Fibroblast of skin of left biceps (primary cell): ENCODE results near the gene OR2M4.
"Not testable (repeated sequence)": the region's sequence is repeated elsewhere in the genome, so short reads cannot be mapped to it uniquely, and the experiment has no call there.

ENCODE experiments used
- DNase-seq, 2 experiments: peaks; one replicate each; pipeline ENCODE4 v3.0.0-alpha.2; 2013; ENCODE audit warnings: low read depth in 2 of 2

OR2M4 gene, protein sequence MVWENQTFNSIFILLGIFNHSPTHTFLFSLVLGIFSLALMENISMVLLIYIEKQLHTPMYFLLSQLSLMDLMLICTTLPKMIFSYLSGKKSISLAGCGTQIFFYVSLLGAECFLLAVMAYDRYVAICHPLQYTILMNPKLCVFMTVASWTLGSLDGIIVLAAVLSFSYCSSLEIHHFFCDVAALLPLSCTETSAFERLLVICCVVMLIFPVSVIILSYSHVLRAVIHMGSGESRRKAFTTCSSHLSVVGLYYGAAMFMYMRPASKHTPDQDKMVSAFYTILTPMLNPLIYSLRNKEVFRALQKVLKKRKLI

DNA sequence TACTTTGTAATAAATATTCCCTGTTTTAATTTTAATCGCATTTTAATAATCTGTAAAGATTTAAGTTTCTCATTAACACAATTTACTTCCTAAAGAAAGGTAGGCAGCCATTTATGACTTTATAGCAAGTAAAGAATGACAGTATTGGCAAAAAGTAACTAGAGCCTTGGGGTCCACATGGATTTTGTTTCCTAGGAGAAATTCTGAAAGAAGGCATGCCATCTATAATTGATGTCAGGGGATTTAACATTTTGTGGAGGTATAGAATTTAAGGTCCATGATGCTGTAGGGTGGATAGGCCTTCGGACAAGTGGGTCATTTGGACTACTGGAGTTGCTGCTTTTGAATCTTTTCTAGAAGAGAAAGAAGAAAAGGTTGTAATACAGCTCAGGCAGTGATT is at the start of gene OR2M4:
Gene OR2M4, plus strand, starts transcription at position 301 of the 400 bp plus-strand sequence. CDS start 7,512 bp downstream, outside the sequence.
- no peak for DNase-seq

DNA sequence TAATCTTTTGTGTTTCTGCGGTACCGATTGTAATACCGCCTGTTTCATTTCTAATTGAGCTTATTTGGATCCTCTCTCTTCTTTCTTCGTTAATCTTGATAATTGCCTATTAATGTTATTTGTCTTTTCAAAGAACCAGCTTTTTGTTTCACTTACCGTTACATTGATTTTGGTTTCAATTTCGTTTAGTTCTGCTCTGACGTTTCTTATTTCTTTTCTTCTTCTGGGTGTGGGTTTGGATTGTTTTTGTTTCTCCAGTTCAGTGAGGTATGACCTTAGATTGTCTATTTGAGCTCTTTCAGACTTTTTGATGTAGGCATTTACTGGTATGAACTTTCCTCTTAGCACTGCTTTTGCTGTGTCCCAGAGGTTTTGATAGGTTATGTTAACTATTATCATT is 47.2 kb upstream of the OR2M4 start:
- no peak for DNase-seq

DNA sequence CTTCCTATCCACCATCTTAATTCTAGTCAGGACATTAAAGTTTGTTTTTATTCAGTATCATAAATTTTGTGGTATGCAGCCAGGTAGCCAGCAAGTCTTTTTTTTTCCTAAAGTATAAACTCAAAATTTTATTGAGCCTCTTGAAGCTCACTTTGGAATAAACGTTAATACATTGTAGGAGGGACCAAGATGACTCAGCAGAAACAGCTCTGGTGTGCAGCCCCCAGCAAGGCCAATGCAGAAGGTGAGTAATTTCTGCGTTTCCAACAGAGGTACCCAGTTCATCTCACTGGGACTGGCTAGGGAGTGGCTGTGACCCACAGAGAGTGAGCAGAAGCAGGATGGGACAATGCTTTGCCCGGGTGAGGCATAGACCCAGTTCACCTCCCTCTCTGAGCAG is 43.9 kb upstream of the OR2M4 start:
- DNase-seq, result no peak

DNA sequence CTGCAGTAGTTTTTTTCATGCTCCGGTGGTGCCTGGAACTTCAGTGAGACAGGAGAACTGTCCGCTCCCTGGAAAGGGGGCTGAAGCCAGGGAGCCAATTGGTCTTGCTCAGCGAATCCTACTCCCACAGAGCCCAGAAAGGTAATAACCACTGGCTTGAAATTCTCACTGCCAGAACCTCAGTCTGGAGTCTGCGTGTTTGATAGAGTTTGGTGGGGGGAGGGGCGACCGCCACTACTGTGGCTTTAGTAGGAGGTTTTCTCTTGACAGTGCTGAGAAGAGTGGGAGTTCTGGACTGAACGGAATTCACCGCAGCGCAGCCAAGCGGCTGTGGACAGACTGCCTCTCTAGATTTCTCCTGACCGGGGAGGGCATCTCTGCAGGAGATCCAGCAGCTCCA is 42.2 kb upstream of the OR2M4 start:
- no peak for DNase-seq

DNA sequence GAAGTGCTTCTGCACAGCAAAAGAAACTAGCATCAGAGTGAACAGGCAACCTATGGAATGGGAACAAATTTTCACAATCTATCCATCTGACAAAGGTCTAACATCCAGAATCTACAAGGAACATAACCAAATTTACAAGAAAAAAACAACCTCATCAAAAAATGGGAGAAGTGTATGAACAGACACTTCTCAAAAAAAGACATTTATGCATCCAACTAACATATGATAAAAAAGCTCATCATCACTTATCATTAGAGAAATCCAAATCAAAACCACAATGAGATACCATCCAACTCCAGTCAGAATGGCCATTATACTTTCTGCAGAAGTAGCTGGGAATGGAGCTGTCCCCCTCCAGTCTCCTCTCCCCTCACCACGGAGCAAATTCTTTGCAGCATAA is 37.1 kb upstream of the OR2M4 start:
- DNase-seq, result no peak

DNA sequence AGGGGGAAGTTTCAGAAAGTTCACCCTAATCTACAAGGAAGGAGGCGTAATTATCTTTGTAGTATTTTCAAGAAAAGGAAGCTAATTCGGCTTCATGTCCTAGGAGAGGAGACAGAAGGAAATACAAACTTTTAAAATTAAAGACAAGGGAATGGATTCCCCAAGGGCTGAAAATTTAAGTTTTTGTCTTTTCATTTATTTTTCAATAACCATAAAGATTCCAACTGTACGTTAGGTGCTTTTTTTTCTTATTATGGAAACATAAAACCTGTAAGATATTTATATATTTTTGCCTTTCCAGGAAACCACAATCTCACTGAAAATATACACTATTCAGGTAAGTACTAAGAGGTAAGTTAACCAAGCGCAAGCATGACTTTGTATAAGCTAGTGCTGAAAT is 34.3 kb upstream of the OR2M4 start, which contains the start of gene OR2M3:
Gene OR2M3, plus strand, starts transcription at position 301 of the 400 bp plus-strand sequence. CDS start 5,803 bp downstream, outside the sequence.
- DNase-seq, result no peak

DNA sequence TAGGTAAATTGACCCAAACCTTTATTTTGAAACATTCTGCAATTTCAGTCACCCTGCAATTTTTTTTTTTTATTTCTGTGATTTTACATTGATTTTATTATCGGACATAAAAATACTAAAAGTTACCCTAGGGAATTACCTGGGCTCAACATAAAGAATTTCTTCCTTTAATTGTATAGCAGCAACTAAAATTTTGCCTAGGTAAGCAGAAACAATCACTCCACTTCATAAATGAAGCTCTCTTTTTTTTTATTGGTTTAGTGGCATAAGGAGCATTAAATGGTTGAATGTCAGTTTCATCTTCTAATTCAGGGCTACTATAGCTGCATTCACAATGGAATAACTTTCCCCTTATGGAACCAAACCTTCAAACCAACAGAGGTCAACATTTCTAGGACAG is 15.3 kb upstream of the OR2M4 start:
- DNase-seq, result no peak

DNA sequence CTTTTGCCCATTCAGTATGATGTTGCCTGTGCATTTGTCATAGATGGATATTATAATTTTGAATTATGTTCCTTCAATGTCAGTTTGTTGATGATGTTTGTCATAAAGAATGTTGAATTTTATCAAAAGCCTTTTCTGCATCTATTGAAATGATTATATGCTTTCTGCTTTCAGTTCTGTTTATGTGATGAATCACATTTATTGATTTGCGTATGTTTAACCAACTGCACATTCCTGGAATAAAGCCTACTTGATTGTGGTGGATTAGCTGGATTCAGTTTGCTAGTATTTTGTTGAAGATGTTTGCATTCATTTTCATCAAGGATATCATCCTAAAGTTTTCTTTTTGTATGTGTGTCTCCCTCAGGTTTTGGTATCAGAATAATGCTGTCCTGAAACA is 5.7 kb upstream of the OR2M4 start:
- DNase-seq, result no peak

DNA sequence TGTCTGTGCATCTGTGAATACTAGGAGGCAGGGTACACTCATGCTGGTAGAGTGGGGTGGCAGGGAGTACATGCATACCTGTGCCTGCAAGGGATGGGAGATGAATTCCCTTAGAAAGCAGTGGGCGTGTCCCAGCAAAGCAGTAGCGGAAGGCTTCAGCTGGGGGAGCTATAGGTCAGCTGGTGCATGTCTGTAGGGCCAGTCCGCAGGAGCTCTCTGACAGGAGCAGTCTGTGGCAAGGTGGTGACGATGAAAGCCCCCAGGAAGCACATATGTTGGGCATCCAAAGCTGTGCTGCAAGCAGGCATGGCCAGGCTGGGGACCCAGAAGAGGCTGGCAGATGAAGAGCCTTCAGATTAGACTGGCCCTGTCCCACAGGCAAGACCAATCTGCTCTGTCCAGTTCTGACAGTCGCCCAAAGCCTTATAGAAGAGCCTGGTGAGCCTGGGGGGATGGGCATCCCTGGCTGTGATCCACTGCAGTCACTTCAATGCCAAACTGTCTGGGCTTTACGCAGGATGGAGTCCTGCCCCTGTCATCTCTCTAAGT is 1.8 kb upstream of the OR2M4 start:
- DNase-seq, result no peak

DNA sequence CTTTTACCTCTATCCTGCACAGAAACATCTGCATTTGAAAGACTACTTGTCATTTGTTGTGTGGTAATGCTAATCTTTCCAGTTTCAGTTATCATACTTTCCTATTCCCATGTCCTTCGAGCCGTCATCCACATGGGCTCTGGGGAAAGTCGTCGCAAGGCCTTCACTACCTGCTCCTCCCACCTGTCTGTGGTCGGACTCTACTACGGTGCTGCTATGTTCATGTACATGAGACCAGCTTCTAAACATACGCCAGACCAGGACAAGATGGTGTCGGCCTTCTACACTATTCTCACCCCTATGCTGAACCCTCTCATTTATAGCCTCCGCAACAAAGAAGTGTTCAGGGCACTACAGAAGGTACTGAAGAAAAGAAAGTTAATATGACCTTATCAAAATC is 8.3 kb downstream of the OR2M4 start:
- DNase-seq, result no peak

DNA sequence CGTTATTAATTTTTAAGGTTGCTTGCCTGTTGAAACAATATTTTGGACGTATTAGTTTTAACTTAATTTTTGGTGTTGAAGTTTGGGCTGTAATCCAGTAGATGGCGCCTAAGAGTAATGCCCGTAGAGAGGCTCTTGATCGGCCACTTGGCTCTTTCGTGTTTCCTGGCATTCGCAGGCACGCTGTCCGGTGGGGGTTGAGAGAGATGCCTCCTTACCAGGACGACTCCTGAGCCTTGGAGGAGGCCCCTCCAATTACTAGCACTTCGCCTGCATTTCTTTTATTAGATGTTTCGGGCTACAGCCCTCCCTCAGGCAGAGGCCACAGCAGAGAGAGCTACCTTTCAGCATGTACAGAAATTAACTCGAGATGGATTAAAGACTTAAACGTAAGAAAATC is 12.0 kb downstream of the OR2M4 start:
- DNase-seq, result no peak

DNA sequence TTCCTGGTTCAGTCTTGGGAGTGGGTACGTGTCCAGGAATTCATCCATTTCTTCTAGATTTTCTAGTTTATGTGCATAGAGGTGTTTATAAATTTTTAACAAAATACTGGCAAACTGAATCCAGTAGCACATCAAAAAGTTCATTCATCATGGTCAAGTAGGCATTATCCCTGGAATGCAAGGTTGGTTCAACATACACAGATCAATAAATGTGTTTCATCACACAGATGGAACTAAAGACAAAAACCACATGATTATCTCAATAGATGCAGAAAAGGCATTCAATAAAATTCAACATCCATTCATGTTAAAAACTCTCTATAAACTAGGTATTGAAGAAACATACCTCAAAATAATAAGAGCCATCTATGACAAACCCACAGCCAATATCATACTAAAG is 28.1 kb downstream of the OR2M4 start:
- DNase-seq, result not testable (repeated sequence)

DNA sequence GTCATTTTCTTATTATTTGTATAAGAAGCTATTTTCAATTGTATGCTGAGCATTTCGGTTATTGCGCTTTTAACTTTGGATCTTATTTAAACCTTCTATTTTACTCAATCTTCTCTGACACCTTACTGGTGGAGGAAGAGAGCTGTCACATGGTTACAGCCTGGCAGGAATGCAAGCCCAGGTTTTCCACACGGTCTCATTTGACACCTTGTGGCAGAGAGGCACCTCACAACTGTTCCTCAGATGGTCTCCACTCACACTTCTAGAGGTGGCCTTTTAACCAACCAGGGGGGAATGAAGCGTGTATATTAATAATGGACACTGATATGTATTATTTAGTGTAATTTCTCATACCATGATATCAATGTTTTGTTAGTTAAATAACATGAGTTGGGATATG is 37.0 kb downstream of the OR2M4 start:
- no peak for DNase-seq

DNA sequence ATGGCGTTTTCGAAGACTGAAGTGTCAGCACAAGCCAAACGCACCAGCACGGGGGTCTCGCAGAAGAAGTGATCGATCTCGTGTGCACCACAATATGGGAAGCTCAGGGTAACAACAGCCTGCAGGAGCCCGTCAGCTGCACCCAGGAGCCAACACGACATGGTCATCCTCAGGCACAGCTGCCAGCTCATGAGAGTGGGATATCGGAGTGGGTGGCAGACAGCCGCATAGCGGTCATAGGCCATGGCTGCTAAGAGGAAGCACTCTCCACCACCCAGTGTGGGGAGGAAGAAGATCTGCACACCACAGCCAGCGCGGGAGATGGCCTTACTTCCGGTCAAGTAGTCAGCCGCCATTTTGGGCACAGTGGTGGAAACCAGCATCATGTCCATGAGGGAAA is 42.0 kb downstream of the OR2M4 start:
- DNase-seq, result not testable (repeated sequence)

DNA sequence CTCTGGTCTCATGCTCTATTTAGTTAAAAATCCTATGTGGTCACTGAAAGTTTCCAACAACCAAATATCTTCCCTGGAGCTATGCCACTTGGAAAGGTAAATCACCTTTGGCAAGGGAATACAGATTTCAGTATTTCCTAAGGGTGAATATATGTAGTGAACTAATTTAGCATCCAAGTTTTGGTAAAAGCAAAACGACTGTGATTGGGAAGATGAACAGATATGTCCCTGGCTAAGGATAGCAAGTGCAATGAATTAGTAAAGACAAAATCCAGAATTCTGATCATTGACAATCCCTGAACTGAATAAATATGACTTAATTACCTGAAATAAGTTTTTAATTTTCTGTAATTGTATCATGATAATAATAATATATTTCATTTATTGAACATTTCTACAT is 46.7 kb downstream of the OR2M4 start, which contains the start of gene OR2T33:
Gene OR2T33, minus strand, starts transcription at position 101 of the 400 bp plus-strand sequence. CDS start 4,162 bp downstream, outside the sequence.
- DNase-seq, result no peak

DNA sequence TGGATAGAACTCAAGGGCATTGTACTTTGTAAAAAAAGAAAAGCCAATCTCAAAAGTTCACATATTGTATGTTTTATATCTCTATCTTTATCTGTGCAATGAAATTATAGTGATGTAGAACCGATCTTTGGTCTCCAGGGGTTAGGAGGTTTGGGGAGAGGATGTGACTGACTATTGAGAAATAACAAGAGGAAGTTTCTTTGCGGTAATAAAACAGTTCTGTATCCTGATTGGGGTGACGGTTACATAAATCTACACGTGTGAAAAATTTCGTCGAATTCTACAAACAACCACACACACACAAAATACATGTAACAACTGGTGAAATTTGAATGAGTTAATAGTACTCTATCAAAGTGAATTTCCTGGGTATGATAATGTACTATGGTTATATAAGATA is 57.2 kb downstream of the OR2M4 start:
- no peak for DNase-seq
